Measurements from ENCODE around the gene PGM2L1.
"Not testable (repeated sequence)": the region's sequence is repeated elsewhere in the genome, so short reads cannot be mapped to it uniquely, and the experiment has no call there.

Gene PGM2L1

GRCh38 chr11:74398244-74399159, at the start of gene PGM2L1:
Gene PGM2L1, minus strand, starts transcription at chr11:74398433. Its CDS starts 272 bp downstream, at chr11:74398161.
- DNase-seq: peak; percentile 83 to 99 (median 92)
- intact Hi-C loops (cut with DNase I): no loop called here

- intact Hi-C loops (cut with DNase I): loop anchor here (1.0 to 5.0 kb wide), 3 partner anchors 59 to 485 kb away; no protein-coding TSS in a partner anchor
These were observed 49.5 kb upstream of the PGM2L1 start for GRCh38 chr11:74447720-74448119.

GRCh38 chr11:74446532-74446938, 48.3 kb upstream of the PGM2L1 start:
- intact Hi-C loops (cut with DNase I): loop anchor here (5.0 kb wide), 1 partner anchor 484 kb away; no protein-coding TSS in a partner anchor
- no peak for DNase-seq

More at GRCh38 chr11:74447720-74448119, 49.5 kb upstream of the PGM2L1 start:
- DNase-seq: no peak

- no peak for DNase-seq
- intact Hi-C loops (cut with DNase I): no loop called here
These were observed 46.1 kb upstream of the PGM2L1 start for GRCh38 chr11:74444173-74444826.

DNA sequence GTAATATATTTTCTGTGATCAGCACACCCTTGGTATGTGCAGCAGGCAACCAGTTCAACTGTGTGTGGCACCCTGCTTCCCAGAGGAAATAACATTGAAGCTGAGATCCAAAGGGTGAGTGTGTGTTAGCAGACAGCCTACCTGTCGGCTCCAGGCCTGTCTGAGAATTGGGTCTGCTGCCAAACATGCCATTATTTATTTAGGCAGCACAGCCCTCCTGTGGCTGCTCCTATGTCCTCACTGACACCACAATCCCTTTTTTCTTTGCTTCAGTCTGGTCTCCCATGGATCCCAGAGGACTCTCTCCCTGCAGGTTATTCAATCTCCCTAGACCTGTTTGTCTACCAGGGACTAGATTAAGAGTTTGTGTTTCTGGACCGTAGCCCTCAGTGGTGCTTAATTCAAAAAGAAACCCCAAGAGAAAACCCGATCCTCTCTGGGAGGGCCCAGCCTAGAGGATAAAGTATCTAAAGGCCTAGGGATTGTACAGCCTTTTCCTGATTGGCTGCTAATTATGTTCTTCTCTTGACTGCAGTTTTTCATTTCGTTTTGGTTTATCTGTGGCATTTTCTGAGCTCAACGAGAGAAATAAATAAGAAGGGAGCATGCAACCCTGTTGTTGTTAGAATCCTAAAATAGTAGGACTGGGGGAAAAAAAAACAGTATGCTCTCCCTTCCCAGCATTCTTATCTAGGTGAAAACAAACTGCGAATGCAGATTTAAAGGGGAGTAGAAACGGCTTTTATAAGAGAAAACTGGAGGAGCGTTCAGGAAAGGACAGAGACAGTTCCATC, 45.0 kb upstream of the PGM2L1 start:
- intact Hi-C loops (cut with DNase I): no loop called here
- DNase-seq: no peak

- DNase-seq: no peak
- intact Hi-C loops (cut with DNase I): no loop called here
These were observed 44.4 kb upstream of the PGM2L1 start for GRCh38 chr11:74442636-74443035.

- no peak for DNase-seq
- intact Hi-C loops (cut with DNase I): no loop called here
These were observed 40.4 kb upstream of the PGM2L1 start for GRCh38 chr11:74438681-74439080.

- intact Hi-C loops (cut with DNase I): no loop called here
- no peak for DNase-seq
These were observed 39.3 kb upstream of the PGM2L1 start for GRCh38 chr11:74437441-74438042.

- no peak for DNase-seq
- intact Hi-C loops (cut with DNase I): no loop called here
These were observed 36.3 kb upstream of the PGM2L1 start for GRCh38 chr11:74434528-74434927.

- intact Hi-C loops (cut with DNase I): no loop called here
- DNase-seq: no peak
These were observed 31.0 kb upstream of the PGM2L1 start for GRCh38 chr11:74429205-74429604.

DNA sequence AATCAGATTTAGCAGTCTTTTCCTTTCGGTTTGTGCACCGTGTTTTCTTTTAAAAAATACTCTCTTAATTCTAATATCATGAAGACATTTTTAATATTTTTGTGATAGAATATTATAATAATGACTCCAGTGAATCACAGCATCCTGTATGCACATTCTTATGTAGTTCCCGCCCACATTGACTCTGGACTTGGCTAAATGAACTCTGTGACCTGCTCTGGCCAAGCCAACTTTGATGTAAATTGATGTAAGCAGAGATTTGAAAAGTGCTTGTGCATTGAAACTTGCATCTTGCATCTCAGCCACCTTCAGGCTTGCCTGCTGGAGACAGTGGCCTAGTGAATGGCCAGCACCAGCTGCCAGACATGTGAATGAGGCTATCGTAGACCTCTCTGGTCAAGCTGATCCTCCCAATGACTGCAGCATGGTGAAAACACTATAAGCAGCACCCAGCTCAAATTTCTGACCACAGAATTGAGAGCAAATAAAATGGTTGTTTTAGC, 29.2 kb upstream of the PGM2L1 start:
- no peak for DNase-seq
- intact Hi-C loops (cut with DNase I): no loop called here

- no peak for DNase-seq
- intact Hi-C loops (cut with DNase I): no loop called here
These were observed 26.9 kb upstream of the PGM2L1 start for GRCh38 chr11:74425100-74425499.

DNA sequence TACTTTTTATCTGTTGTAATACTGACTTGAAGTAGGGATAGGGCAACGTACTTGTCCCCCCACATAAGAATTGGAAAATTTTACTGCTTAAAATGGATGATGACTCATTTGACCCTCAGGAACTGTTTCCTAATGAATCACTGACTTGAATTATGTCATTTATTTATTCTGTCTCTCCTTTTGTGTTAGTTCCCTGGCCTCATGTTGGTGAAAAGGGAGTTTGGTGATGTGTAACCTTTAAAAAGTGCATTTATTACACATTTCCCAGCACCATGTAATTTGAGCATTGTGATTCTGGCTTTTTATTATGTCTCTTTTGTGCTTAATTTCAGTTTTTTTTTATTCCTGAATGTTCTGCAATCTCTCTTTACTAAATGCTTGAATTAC, 20.3 kb upstream of the PGM2L1 start:
- no peak for DNase-seq
- intact Hi-C loops (cut with DNase I): no loop called here

- intact Hi-C loops (cut with DNase I): no loop called here
- no peak for DNase-seq
These were observed 19.8 kb upstream of the PGM2L1 start for GRCh38 chr11:74417860-74418508.

- no peak for DNase-seq
- intact Hi-C loops (cut with DNase I): no loop called here
These were observed 19.2 kb upstream of the PGM2L1 start for GRCh38 chr11:74417379-74417804.

DNA sequence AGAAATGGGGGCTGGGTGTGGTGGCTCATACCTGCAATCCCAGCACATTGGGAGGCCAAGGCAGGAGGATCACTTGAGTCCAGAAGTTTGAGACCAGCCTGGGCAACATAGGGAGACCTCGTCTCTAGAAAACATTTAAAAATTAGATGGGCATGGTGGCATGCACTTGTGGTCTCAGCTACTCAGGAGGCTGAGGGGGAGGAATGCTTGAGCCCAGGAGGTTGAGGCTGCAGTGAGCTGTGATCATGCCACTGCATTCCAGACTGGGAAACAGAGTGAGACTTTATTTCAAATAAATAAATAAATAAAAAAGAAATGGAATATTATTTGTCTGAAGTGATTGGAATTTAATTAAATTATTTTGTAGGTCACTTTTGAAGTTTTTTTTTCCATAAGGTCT, 18.7 kb upstream of the PGM2L1 start:
- intact Hi-C loops (cut with DNase I); DNase-seq: not testable (repeated sequence)

DNA sequence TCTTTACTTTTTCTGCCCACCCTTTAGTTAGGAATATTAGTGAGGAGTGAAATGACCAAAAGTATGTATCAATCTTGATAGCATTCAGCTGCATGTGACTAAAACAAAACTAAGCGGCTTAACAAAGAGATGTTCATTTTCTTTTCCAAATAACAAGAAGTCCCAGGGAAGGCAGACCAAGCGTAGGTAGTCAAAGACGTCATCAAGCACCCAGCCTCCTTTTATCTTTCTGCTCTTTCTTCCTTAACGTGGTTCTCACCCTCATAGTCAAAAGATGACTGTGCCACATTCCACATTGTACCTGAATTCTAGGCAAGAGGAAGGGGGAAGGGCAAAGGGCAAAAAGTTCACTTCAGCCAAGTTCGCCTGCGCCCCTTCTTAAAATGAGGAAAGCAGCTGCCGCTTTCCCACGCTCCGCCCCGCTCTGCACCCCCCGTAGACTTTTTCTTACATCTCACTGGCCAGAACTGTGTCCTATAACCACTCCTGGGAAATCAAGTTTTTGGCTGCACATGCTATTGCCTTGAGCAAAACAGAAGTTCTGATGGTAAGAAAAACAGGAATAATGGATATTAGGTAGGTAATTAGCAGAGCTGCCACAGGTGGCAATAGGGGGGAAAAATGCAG, 14.6 kb upstream of the PGM2L1 start:
- intact Hi-C loops (cut with DNase I): no loop called here
- DNase-seq: no peak

- DNase-seq: no peak
- intact Hi-C loops (cut with DNase I): no loop called here
These were observed 14.1 kb upstream of the PGM2L1 start for GRCh38 chr11:74412321-74412720.

DNA sequence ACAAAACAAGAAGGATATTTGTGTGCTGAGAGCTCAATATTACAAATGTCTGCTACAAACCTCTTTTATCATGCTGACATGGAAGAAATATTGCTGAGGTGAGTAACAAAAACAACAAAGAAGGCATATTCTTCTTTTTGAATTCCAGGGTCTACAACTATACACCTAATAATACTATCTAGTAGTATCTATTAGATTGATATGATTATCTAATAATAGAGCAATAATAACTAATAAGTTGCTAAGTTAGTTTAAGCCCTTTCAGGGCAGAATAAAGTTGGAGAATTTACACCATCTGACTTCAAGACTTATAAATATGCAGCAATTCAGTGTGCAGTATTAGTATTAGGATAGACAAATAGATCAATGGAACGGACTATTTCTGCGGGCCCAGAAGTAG, 11.4 kb upstream of the PGM2L1 start:
- DNase-seq: no peak
- intact Hi-C loops (cut with DNase I): no loop called here
